Trophoblast cell (in vitro differentiated cells and primary cell): ENCODE measurements around the gene GTPBP10.

Experiments
- DNase-seq, 2 donors: peaks; one replicate each; pipeline ENCODE4 v3.0.0-alpha.2; 2016
- H2AFZ ChIP-seq: 2 replicates; pipeline ENCODE4 v1.6.1; 2013; ENCODE audit warnings: low read length, moderate library complexity, mild to moderate bottlenecking; ENCODE audit not compliant: insufficient read depth, poor library complexity
- H2AK5ac ChIP-seq: 2 replicates; pipeline ENCODE4 v1.6.1; 2013; ENCODE audit warnings: mild to moderate bottlenecking, low read length
- H2BK120ac ChIP-seq: 2 replicates; pipeline ENCODE4 v1.6.1; 2013; ENCODE audit warnings: low read length, mild to moderate bottlenecking, moderate library complexity; ENCODE audit not compliant: insufficient read depth, poor library complexity
- H2BK12ac ChIP-seq: 2 replicates; pipeline ENCODE4 v1.6.1; 2013; ENCODE audit warnings: mild to moderate bottlenecking, low read length, moderate library complexity
- H2BK5ac ChIP-seq: 2 replicates; pipeline ENCODE4 v1.6.1; 2013; ENCODE audit warnings: low read length, low read depth, moderate library complexity, mild to moderate bottlenecking; ENCODE audit not compliant: poor library complexity
- H3K14ac ChIP-seq: 2 replicates; pipeline ENCODE4 v1.6.1; 2013; ENCODE audit warnings: mild to moderate bottlenecking, low read length
- H3K18ac ChIP-seq: 2 replicates; pipeline ENCODE4 v1.6.1; 2013; ENCODE audit warnings: mild to moderate bottlenecking, low read length
- H3K23ac ChIP-seq: 2 replicates; pipeline ENCODE4 v1.6.1; 2013; ENCODE audit warnings: low read length
- H3K27ac ChIP-seq: 2 replicates; pipeline ENCODE4 v1.5.1; 2013; ENCODE audit warnings: low read depth, mild to moderate bottlenecking, inconsistent platforms, low read length, moderate library complexity
- H3K27me3 ChIP-seq: 2 replicates; pipeline ENCODE4 v1.6.1; 2013; ENCODE audit warnings: inconsistent platforms, mild to moderate bottlenecking, low read length, moderate library complexity; ENCODE audit not compliant: insufficient read depth
- H3K36me3 ChIP-seq, 2 experiments: 1 replicate in 1 of 2; 2 replicates in 1 of 2; pipeline ENCODE4 v1.6.1; 2013; ENCODE audit warnings: low read length in 2 of 2, mild to moderate bottlenecking in 2 of 2, moderate library complexity in 1 of 2; ENCODE audit not compliant: insufficient read depth in 2 of 2, control insufficient read depth in 1 of 2
- H3K4ac ChIP-seq: 2 replicates; pipeline ENCODE4 v1.6.1; 2013; ENCODE audit warnings: low read depth, mild to moderate bottlenecking, low read length, moderate library complexity
- H3K4me1 ChIP-seq, 2 experiments: 1 replicate in 1 of 2; 2 replicates in 1 of 2; pipeline ENCODE4 v1.6.1; 2013; ENCODE audit warnings: low read length in 2 of 2, mild to moderate bottlenecking in 2 of 2, moderate library complexity in 1 of 2; ENCODE audit not compliant: insufficient read depth in 2 of 2, control insufficient read depth in 1 of 2
- H3K4me2 ChIP-seq: 2 replicates; pipeline ENCODE4 v1.6.1; 2013; ENCODE audit warnings: inconsistent platforms, mild to moderate bottlenecking, low read length, moderate library complexity
- H3K4me3 ChIP-seq: 2 replicates; pipeline ENCODE4 v1.5.1; 2013; ENCODE audit warnings: mild to moderate bottlenecking, low read depth, low read length, inconsistent platforms
- H3K79me1 ChIP-seq: one replicate; pipeline ENCODE4 v1.6.1; 2013; ENCODE audit warnings: low read length
- H3K79me2 ChIP-seq: 2 replicates; pipeline ENCODE4 v1.6.1; 2013; ENCODE audit warnings: low read length, mild to moderate bottlenecking; ENCODE audit not compliant: control insufficient read depth, insufficient read depth, poor library complexity
- H3K9ac ChIP-seq: 2 replicates; pipeline ENCODE4 v1.6.1; 2013; ENCODE audit warnings: mild to moderate bottlenecking, low read length
- H3K9me3 ChIP-seq: 2 replicates; pipeline ENCODE4 v1.6.1; 2013; ENCODE audit warnings: low read depth, mild to moderate bottlenecking, control low read depth, inconsistent platforms, low read length; ENCODE audit not compliant: insufficient read depth
- H4K12ac ChIP-seq: 2 replicates; pipeline ENCODE4 v1.6.1; 2013; ENCODE audit warnings: low read depth, mild to moderate bottlenecking, low read length, moderate library complexity
- H4K8ac ChIP-seq: 2 replicates; pipeline ENCODE4 v1.6.1; 2013; ENCODE audit warnings: low read depth, mild to moderate bottlenecking, low read length, moderate library complexity
- H4K91ac ChIP-seq: one replicate; pipeline ENCODE4 v1.6.1; 2013; ENCODE audit warnings: low read depth, mild to moderate bottlenecking, low read length, moderate library complexity
- WGBS: extraction: QIAGEN DNeasy Blood & Tissue Kit; methylation state at CpG from one replicate; pipeline ENCODE4 v1.1.7; 2013; ENCODE audit warnings: missing lambda C conversion rate; ENCODE audit not compliant: insufficient read length, insufficient coverage; ENCODE audit errors: extremely low coverage; 5-methylcytosine and 5-hydroxymethylcytosine counted together

The GTPBP10 gene

DNA sequence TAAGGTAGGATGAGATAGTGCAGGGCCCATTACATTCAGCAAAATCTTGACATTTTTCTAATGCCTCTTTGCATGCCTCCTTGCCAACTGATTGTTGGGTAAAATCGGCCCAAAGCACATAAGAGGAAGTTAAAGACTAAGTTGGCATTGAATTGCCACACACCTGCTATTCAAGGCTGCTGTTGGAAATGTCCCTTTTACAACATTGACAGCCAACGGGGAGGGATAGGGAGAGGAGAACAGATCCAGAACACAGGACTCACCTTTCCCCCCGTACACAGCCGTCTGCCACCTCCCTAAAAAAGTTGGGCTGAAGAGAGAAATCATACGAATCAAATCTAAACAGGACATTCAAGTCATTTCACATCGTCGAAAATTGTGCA is 26.1 kb upstream of the GTPBP10 start:
- Histone ChIP-seq H2BK12ac (no peak overlapping the region), H2AFZ (no peak overlapping the region), H3K27ac (no peak overlapping the region), H4K91ac (no peak overlapping the region), H3K27me3 (peaks cover 23% of the 10 kb centered on the region), H3K18ac (no peak overlapping the region), H4K12ac (no peak overlapping the region), H3K14ac (no peak overlapping the region), H2BK120ac (no peak overlapping the region), H3K9me3 (peaks cover 2% of the 10 kb centered on the region), H4K8ac (no peak overlapping the region), H3K79me1 (no peaks in the 10 kb centered on the region), H3K9ac (no peak overlapping the region), H3K4me1 (peaks cover 6 to 7% of the 10 kb centered on the region in 2 experiments), H2AK5ac (no peak overlapping the region), H3K23ac (no peak overlapping the region), H3K4ac (no peak overlapping the region), H3K36me3 (no peaks in the 10 kb centered on the region), H3K79me2 (no peaks in the 10 kb centered on the region), H2BK5ac (no peak overlapping the region), H3K4me2 (peak overlapping the region; percentile 84), H3K4me3 (no peak overlapping the region)
- WGBS, result no CpG with 5 or more reads among the region's 7 CpGs
- DNase-seq, result no peak

DNA sequence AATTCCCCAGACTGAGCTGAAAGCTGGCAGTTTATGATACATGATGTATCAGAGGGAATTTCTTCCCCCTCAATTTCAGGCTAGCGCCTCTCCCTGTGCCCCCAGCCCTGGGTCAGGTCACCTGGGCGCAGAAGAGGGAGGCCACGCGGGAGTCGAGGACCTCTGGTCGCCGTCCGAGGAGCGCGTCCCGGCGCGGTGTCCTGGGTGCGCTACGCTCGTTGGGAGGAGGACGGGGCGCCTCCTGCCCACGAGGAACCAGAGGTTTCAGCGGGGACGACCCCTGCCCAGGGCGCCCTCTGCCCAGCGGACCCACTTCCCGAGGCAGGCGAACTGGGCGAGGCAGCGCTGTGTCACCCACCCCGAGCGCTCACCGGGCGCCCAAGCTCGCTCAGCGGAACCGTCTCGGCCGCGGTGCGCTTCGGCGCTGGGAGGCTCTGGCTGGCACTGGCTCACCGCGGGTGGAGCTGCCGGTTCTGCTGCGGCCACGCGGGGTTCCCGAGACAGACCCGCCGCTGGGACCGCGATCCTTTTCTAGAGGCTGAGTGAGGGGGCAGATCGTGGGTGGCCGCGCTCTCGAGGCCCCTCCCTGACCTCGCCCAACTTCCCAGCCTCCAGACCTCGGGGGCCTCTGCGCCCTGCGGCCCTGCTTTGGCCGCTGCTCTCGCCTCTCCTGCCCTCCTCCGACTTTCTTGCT is 25.6 kb upstream of the GTPBP10 start, which contains the start of gene FAM237B:
Gene FAM237B, minus strand, starts transcription at position 504 of the 694 bp plus-strand sequence. CDS start 1,556 bp downstream, outside the sequence.
- peaks cover 2% of the 10 kb centered on the region for H3K9me3 ChIP-seq
- H3K4me2 ChIP-seq, result peak within 1 kb of the TSS; percentile 84
- no peak within 1 kb of the TSS for H3K9ac ChIP-seq
- no peaks in the 10 kb centered on the region for H3K36me3 ChIP-seq
- no peak within 1 kb of the TSS for H3K18ac ChIP-seq
- no peak within 1 kb of the TSS for H4K91ac ChIP-seq
- H2AFZ ChIP-seq, result peak within 1 kb of the TSS; percentile 67
- no peak within 1 kb of the TSS for H3K4ac ChIP-seq
- H2BK120ac ChIP-seq, result no peak within 1 kb of the TSS
- no peak for DNase-seq
- H4K8ac ChIP-seq, result no peak within 1 kb of the TSS
- H3K4me3 ChIP-seq, result peak within 1 kb of the TSS; percentile 3
- no peaks in the 10 kb centered on the region for H3K79me1 ChIP-seq
- H3K23ac ChIP-seq, result no peak within 1 kb of the TSS
- no peak within 1 kb of the TSS for H3K14ac ChIP-seq
- H4K12ac ChIP-seq, result no peak within 1 kb of the TSS
- peaks cover 6 to 7% of the 10 kb centered on the region in 2 experiments for H3K4me1 ChIP-seq
- H3K27me3 ChIP-seq, result peaks cover 23% of the 10 kb centered on the region
- H3K27ac ChIP-seq, result no peak within 1 kb of the TSS
- WGBS, result no CpG with 5 or more reads among the region's 62 CpGs
- H2BK12ac ChIP-seq, result no peak within 1 kb of the TSS
- H3K79me2 ChIP-seq, result no peaks in the 10 kb centered on the region
- H2BK5ac ChIP-seq, result no peak within 1 kb of the TSS
- no peak within 1 kb of the TSS for H2AK5ac ChIP-seq

DNA sequence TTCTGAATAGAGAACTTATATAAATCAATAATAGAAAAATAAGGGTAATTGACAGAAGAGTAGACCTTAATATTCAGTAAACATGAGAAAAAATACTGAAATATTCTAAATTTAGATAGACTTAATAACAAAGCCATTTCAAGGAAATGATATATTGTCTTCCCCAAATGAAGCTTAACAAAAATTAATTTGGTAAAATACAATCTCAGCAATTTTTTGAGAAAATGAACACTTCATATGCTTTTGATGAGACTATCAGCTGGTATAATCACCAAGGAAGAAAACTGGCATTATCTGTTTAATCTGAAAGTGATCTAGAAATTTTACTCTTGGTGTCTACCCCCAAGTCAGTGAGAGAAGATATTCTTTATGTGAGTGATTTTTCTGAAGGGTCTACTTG is 23.7 kb upstream of the GTPBP10 start:
- Histone ChIP-seq H3K14ac (no peak overlapping the region), H3K4me1 (peaks cover 6 to 7% of the 10 kb centered on the region in 2 experiments), H3K27ac (no peak overlapping the region), H2BK5ac (no peak overlapping the region), H3K4ac (no peak overlapping the region), H3K9ac (no peak overlapping the region), H3K27me3 (peaks cover 23% of the 10 kb centered on the region), H3K9me3 (peaks cover 2% of the 10 kb centered on the region), H3K4me3 (no peak overlapping the region), H3K79me1 (no peaks in the 10 kb centered on the region), H2BK12ac (no peak overlapping the region), H2AK5ac (no peak overlapping the region), H4K8ac (no peak overlapping the region), H2AFZ (no peak overlapping the region), H3K4me2 (no peak overlapping the region), H3K79me2 (no peaks in the 10 kb centered on the region), H4K12ac (no peak overlapping the region), H3K36me3 (no peaks in the 10 kb centered on the region), H2BK120ac (no peak overlapping the region), H3K23ac (no peak overlapping the region), H3K18ac (no peak overlapping the region), H4K91ac (no peak overlapping the region)
- DNase-seq, result no peak

- H3K79me2 ChIP-seq, result no peaks in the 10 kb centered on the region
- no peak overlapping the region for H3K9ac ChIP-seq
- no CpG with 5 or more reads among the region's 1 CpG for WGBS
- H3K79me1 ChIP-seq, result no peaks in the 10 kb centered on the region
- H3K9me3 ChIP-seq, result no peaks in the 10 kb centered on the region
- DNase-seq, result no peak
- no peak overlapping the region for H3K4me2 ChIP-seq
- H2AFZ ChIP-seq, result no peak overlapping the region
- H2BK5ac ChIP-seq, result no peak overlapping the region
- H3K27ac ChIP-seq, result no peak overlapping the region
- no peak overlapping the region for H4K12ac ChIP-seq
- H3K4me1 ChIP-seq, result no peaks in the 10 kb centered on the region
- H3K4ac ChIP-seq, result no peak overlapping the region
- no peak overlapping the region for H2BK120ac ChIP-seq
- no peak overlapping the region for H2AK5ac ChIP-seq
- no peak overlapping the region for H3K4me3 ChIP-seq
- peaks cover 5% of the 10 kb centered on the region for H3K27me3 ChIP-seq
- no peak overlapping the region for H3K23ac ChIP-seq
- H4K8ac ChIP-seq, result no peak overlapping the region
- H4K91ac ChIP-seq, result no peak overlapping the region
- H2BK12ac ChIP-seq, result no peak overlapping the region
- no peak overlapping the region for H3K18ac ChIP-seq
- no peaks in the 10 kb centered on the region for H3K36me3 ChIP-seq
- H3K14ac ChIP-seq, result no peak overlapping the region
Observed at GRCh38 chr7:90326500-90326899, 20.0 kb upstream of the GTPBP10 start.
